GM21825 (cell line): ENCODE results near the gene TNFRSF18.

Source experiments
- ATAC-seq: cut with Tn5 transposase; IDR thresholded peaks from one replicate; pipeline ENCODE4 v1.9.1; 2021; ENCODE audit warnings: mild to moderate bottlenecking, moderate library complexity; ENCODE audit not compliant: unreplicated experiment

TNFRSF18 gene

DNA sequence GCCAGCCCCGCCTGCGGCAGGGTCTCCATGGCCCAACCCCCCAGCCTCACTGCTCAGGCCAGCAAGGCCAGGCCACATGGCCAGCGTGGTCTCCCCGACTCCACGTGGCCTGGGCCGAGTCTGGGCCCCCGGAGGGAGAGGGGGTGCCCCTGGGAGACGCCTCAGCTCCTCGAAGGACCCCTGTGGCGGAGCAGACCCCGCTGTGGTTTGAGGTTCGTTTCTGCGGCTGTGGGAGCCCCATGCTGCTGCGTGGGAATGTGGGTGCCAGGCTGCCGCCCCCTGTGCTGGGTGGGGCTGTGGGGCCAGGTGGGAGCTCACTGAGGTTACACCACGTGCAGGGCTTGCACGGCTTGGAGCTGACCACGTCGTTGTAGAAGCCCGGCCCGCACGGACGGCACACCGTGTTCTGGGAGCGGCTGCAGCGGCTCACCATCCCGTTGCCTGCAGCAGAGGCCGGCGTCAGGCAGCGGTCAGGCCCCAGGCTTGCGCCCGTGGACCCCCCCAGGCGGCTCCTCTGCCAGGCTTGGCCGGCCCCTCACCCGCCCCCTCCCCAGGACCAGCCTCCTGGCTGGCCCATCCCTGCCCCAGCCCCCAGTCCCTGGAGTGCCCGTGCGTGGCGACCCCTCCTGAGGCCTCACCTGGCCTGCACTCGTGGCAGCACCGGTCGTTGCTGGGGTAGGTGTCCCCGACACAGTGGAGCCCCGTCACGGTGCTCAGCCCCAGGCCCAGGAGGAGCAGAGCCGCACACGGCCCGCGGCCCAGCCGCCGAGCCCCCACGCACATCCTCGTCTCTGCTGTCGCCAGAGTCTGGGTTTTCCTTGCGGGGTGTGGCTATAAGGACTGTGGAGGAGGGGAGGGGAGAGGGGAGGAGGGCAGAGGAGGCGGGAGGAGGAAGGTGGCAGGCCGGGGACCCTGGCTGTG is 7.2 kb upstream of the TNFRSF18 start, which contains the start of gene TNFRSF4:
TSS of gene TNFRSF4 (minus strand) at position 809 of the 921 bp plus-strand sequence. CDS start at position 783, 26 bp downstream.
- ATAC-seq: no peak

DNA sequence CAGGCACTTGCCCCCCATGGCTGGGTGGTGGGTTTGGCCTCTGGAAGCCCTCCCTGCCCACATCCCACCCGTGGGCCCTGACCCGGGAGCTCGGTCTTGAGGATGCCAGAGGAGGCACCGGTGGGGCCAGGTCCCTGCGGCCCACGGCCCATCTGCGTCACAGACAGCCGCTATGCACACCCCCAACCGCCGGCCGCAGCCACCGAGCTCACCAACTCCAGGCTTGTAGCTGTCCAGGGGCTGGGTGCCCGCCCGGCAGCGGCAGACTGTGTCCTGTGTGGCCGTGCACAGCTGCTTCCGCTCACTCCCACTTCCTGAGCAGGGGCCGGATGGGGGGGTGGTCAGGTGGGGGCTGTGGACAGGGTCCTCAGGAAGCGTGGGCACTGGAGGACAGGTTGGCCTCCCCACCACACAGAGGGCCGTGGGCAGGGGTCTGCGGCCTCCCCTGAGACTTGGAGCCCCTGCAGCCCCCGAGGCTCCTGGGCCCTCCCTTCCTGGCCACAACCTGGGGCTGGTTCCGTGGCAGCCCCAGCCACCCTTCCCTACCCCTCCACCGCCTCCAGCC is 6.5 kb upstream of the TNFRSF18 start:
- no peak for ATAC-seq

DNA sequence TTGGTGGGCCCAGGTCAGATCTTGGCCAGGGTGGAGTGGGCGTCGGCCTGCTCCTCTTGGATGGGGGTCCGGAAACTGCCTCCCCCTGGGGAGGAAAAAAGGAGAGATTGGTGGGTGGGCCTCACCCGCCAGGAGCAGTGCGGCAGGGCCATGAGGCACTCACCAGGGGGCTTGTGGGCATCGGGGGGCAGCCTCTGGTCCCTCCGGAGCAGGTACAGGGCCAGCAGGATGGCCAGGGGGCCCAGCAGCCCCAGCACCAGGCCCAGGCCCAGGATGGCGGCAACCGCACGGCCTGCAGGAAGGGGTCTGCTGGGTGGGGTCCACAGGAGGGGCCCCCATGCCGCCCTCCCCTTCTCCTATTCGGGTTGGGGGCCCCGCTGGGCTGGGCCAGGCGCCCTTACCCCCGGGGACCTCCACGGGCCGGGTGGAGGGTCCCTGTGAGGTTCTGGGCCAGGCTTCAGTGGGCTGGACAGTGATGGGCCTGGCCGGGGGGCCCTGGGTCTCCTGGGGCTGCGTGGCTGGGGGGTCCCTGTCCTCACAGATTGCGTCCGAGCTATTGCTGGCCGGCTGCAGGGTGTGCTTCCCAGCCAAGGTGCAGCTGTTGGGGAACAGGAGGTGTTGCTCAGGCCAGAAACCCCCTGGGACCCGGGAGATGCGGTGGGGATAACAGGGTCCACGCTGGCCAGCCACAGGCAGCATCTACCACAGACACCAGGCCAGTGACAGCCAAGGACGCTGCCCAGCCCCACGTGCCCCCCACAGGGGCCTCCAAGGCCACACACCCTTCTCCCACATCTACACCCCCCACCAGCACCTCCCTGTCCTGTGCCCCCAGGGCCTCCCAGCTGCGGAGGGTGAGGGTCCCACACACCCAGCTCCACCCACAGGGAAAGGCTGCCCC is 5.4 kb upstream of the TNFRSF18 start:
- ATAC-seq: no peak

DNA sequence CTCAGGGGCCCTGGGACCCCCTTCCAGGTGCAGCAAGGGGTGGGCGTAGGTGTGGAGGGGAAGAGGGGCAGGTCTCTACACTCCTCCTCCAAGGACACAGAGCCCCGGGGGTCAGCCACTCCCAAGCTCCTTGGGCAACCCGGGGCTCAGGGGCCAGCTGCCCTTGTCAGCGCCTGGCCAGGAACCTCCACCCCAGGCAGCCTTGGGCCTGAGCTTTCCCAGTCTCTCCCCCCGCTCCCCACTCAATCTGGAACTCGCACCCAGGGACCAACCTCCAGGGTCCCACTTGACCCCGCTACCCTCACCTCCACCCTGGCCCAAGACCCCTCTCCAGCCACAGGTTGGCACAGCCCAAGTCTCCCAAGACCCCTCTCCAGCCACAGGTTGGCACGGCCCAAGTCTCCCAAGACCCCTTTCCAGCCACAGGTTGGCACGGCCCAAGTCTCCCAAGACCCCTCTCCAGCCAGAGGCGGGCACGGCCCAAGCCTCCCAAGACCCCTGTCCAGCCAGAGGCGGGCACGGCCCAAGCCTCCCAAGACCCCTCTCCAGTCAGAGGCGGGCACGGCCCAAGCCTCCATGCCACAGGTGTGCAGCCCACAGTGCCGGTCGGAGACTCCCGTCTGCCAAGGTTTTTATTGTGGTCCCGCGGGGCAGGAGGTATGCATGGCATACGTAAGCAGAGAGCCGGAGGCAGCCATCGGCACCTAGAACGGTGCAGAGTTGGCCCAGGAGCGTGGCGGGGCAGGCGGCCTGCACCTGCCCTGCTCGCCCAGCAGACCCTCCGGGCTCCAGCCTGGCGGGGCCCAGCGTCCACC is 4.5 kb upstream of the TNFRSF18 start:
- ATAC-seq: no peak

DNA sequence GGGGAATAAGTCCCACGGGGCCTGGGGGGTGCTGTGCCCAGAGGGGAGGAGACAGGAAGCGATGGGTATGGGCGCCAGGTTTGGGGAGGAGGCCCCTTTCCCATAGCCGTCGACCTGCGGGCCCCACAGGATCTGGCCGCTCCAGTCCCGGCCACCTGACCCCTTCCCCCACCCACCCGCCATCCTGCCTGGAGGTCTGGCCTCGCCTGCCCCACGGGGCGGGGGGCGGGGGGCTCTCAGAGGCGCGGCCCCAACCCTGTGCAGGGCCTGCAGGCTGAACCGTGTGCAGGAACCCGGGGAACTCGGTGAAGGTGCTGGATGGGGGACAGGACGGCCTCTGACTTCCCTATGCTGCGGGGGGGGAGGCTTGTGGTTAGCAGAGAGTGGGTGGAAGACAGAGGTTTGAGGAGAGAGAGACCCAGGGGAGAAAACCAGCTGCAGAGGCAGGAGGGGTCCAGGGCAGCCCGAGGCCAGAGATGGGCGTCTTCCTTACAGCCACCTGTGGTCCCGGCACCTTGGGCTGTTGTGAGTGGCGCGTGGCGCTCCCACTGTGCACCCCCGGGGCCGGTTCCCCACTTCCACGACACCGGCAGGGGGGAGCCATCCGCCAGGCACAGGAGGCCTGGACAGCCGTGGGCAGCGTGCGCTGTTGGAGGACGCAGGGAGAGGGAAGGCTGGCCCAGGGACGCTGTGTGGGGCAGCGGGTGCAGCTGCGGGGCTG is 2.5 kb upstream of the TNFRSF18 start:
- ATAC-seq: no peak

DNA sequence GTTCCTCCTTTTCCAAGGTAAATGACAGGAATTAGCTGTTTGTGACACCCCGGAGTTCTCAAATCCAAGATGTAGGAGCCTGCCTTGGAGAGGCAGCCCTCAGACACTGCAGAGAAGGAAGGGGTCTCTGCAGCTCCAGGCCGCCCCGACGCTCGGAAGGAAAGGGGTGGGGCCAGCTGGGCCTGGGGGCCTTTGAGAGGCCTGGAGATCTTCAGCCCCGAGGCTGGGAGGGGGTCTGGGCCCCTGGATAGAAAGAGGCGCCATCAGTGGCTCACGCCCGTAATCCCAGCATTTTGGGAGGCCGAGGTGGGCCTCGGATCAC is 1.1 kb upstream of the TNFRSF18 start:
- no peak for ATAC-seq

DNA sequence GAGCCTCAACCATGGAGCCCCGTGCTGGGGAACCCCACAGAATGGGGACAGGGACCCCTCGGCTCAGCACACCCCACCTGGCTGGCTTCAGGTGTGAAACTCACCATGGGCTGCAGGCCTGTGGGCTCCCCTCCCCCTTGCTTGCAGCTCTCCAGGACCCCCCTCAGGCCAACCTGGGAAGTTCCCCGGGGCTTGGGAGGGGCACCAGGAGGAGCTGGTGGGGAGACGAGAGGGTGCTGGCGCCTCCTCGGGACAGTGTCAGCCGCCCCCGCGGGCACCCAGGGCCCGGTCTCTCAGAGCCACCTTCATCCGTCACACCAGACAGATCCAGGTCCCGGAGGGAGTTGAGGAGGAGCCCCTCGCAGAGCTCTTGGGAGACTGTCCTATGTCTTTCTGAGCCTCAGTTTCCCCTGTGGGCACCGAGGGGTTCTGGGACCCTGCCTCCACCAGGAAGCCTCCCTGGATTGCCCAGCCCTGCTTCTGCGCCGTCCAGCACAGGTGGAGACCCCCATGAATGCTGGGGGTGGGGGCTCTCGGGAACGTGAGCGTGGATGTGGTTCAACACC is 657 bp upstream of the TNFRSF18 start:
- no peak for ATAC-seq

DNA sequence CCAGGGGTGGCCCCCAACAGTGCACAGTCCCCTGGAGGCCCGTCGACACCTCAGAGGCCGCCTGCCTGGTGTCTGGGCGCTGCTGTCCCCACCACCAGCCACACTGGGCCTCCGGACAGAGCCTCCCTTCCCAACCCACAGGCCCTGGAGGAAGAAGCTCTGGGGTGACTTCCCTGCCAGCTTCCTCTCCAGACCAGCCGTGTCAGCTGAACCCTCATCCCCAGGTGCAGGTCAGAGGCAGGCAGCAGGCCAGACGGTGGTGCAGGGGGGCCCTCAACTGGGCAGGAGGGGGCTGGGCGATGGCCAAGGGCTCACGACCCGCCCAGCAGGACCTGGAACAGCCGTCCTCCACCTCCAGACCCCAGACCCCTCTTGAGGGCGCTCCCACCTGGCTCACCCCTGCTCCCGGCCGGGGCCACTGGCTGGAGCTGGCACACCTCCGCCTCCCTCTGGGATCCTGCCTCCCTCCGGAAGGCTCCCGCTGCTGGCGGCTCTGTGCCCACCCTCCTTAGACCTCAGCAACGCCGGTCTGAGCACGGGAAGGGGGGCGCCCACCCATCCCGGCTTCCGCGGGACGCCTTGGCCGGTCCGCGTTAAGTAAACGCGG is 520 bp downstream of the TNFRSF18 start:
- ATAC-seq: no peak

DNA sequence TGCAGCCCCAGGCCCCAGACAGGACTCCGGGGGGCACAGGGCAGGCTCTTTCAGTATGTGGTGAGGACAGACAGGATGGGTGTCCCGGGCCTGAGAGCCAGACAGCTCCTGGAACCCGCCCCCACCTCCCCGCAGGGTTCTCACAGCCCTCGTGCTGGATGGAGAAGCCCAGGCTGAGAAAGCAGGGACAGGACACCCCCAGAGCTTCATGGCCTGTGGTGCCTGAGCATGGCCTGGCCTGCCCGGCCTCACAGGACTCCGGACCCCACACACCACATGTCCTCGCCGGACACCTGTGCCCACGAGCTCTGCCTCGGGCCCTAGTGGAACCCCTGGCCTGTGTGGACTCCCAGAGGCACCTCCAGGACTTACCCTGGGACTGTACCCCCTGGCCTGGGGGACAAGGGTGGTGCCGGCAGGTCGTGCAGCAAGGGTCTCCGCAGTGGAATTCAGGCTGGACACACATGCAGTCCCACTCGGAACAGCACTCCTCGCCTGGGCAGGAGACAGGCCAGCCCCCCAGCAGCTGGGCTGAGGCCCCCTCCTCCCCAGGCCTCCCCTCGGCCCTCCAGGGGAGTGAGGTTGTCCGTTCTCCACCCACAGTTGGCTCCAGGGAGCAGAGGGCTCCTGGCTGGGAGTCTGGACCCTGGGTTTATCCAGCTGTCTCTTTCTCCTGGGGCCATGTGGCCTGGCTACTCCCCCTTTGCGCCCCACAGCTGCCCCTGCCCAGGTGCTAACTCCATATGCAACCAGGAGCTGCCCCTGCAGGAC is 1.2 kb downstream of the TNFRSF18 start:
- ATAC-seq: no peak

DNA sequence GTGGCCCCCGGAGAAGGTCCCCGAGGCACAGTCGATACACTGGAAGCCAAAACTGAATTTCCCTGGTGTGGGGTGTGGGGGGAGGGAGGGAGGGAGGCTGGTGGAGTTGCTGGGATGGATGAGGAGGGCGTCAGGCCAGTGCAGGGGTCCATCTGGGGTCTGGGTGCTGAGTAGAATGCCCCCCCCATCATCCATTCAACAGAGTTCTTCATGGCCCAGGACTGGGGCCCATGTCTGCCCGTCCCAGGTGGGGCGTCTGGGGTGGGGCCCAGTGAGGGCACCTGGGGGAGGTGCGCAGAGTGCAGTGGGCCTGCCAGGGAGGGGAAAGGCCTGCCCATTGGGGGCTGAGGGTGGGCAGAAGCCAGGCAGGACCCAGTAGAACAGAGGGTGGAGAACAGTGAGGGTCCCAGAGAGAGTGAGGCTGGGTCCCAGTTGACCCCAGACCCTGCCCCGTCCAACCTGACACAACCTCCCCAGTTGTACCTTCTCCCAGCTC is 1.9 kb downstream of the TNFRSF18 start:
- no peak for ATAC-seq

DNA sequence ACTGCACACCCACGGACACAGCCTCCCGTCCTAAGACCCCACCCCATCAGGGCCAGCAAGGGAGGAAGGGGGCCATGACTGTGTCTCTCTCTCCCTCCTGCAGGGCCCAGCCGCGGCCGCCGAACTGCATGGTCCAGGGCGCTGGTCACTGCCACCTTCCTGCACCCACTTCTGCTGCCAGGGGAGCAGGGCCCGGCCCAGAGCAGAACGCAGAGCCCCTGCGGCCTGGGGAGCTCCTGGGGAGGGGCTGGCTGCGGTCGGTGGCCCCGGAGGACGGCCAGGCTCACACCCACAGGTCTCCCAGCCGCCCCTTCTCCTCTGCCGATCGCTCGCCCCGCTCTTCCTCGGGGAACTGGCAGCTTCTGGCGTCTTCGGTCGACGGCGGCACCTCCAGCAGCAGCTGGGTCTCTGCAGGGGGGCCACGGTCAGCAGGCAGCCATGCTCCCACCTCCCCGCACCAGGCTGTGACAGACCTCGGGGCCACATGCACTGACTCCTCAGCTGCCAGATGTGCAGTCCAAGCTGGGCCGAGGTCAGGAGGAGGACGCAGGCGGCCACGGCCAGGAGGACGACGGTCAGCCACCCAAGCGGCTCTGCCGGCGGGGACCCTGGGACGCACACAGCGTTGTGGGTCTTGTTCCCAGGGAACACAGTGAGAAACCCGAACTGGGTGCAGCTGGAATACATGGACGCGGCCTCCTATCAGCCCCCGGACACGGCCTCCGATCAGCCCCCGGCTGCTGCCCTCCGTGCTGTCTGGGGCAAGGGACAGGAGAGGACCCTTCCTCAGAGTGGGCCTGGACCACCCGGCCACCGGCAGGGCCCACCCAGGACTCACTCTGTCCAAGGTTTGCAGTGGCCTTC is 2.6 kb downstream of the TNFRSF18 start:
- no peak for ATAC-seq

DNA sequence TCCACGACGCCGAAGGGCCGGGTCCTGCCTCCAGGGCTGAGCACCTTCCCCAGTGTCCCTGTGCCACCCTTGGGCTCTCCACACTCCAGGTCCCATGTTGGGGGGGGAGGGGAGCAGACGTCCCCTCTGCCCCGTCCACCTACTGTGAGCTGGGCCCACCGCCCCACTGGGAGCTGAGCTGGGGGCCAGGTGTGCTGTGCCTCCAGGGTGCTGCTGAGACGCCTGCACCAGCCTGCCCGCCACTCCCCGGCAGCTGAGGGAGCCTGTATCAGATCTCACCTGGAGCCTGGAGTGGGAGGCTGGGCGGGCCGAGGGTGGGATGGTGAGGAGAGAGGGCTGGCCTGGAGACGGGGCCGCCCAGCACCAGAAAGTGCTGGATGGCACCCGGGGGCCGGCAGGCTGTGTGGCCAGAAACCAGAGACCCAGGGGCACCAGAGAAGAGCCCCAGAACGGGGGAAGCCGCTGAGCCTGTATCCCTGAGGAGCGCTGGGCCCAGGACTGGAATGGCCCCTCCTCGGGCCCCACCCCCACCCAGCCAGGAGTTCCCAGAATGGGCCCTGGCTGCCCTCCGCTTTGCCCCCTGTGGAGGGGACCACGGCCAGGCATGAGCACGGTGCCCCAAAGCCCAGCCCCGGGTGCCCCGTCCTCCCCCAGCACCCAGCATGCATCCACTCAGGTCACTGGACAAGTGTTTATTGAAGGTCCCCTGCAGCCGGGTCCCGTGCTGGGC is 3.4 kb downstream of the TNFRSF18 start:
- ATAC-seq: no peak

DNA sequence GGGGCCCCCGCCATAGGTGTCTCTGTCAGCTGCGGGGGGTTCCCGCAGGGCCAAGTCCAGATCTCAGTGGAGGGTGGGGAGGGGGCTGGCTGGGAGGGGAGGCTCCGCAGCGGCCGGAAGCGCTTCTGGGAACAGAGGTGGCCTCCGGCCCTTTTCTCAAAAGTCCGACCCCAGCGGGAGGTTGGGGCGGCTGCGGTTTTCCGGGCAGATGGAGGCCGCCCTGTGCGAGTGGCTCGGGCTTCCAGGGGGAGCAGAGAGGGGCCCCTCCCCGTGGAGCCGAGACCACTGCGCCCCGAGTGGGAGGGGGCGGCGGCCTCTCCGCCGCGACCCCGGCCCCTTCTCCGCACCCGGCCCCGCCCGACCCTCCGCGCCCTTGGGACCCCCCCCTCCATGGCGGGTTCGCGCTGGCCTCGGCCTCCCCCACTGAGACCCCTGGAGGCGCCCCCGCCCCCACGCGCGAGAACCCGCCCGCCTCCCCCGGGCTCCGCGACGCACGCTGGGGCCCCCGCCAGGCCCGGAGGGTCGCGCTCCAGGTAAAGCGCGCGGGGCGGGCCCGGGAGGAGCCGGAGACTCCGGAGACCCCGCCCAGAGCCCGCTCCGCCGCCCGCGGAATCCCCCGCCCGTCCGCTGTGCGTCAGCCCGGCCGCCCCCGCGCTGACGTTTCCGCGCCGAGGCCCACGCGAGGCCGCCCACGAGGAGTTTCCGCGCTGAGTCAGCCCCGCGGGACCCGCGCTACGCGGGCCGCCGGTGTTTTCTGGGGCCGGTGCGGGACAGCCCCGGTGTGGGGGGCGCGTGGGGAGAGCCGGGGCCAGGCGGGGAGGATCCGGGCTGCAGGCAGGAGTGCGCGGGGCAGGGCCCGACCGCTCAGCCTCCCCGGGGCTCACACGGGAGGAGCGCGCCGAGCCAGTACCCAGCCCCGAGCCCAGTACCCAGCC is 5.2 kb downstream of the TNFRSF18 start:
- ATAC-seq: peak; percentile 37

DNA sequence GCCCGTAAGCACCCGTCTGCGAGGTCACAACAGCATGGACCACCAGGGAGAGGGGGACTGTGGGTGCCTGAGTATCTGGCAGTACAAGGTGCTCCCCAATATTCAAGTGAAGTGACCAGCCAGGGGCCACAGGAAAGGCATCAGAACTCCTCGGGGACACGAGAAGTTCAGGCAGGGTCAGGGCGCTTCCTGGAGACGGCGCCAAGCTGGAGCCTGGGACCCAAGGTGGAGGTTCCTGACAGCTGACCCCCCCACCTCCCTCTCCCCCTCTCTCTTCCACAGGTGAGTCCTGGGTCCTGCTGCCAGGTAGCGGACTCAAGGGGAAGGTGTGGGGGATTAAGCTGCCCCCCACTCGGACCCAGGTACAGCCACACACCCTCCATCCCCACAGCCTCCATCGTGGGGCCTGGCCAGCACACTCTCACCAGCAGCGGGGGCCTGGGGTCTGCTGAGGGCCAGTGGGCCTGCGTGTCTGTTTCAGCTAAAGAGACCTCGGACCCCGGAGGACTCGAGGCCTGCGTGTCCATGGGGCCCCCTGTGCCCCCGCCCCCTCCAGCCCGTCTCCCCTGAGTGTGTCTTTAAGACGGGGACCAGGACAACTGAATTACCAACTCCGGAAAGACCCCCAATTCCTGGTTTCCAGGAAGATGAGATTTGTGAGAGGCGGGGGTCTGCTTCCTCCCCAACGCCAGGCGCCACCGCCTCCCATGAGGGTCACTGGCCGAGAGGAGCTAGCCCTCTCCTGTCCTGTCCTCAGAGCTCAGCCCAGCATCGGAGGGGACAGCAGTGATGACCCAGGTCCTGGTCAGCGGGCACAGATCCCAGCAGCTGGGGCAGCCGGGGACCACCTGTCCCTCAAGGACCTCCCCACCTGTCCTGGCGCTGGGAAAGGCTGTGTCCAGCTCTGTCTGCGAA is 6.2 kb downstream of the TNFRSF18 start:
- no peak for ATAC-seq
